HG02852 (cell line): ENCODE data around the gene POMGNT1.

ENCODE experiments used
- ATAC-seq: cut with Tn5 transposase; IDR thresholded peaks from one replicate; pipeline ENCODE4 v1.9.1; 2021; ENCODE audit warnings: mild to moderate bottlenecking, moderate library complexity; ENCODE audit not compliant: unreplicated experiment

POMGNT1 gene

DNA sequence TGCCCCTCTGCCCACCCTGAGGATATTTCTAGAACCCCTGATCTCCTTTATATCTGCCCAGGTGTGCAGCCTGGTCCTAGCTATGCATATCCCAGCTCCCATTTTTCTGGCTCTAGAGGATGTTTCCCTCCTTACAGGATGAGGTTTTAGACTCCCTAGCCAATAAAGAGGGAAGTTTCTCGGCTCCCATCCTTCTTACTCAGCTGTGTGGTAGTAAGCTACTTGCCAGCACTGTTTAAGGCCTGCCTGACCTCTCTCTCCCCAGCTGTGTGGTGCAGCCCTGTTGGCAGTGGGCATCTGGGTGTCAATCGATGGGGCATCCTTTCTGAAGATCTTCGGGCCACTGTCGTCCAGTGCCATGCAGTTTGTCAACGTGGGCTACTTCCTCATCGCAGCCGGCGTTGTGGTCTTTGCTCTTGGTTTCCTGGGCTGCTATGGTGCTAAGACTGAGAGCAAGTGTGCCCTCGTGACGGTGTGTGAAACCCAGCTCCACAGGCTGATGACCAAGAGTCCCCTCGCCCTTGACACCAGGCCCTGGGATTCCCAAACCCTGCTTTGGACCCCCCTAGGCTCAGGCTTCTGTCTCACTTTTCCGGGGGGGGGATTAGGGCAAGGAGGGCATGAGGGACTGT, 14.2 kb downstream of the POMGNT1 start:
- no peak for ATAC-seq

DNA sequence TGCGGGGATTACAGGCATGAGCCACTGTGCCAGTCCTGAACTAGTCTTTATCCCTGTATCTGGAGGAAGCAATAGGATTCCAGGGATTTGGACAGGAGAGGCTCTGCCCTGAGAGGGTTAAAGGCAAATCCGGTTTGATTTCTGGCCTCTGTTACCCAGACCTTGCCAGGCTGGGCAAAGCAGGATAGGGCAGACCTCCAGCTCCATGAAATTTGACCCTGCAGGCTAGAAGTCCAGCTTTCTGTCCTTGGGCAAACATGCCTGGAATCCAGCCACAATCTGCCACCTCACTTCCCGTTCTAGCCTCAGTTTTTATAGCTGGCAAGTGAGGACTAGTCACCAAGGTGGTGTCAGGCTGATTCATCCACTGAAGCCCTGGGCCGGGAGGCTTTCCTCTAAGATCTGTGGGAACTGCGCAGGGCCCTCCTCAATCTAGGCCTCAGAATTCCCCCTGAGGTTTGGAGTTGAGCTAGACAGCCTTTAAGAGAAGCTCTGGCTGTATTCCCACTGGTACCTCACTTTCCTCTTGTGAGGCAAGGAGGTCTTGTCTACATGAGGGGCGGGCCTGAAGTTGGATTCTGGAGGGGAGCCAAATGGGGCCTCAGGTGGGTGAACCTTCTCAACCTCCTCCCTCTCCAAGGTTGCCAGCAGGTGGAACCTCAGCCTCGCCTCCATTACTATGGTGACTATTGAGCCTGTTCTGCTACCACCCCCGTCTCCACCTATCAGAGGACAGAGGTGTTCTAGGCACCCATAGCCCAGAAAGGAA, 15.0 kb downstream of the POMGNT1 start:
- no peak for ATAC-seq

DNA sequence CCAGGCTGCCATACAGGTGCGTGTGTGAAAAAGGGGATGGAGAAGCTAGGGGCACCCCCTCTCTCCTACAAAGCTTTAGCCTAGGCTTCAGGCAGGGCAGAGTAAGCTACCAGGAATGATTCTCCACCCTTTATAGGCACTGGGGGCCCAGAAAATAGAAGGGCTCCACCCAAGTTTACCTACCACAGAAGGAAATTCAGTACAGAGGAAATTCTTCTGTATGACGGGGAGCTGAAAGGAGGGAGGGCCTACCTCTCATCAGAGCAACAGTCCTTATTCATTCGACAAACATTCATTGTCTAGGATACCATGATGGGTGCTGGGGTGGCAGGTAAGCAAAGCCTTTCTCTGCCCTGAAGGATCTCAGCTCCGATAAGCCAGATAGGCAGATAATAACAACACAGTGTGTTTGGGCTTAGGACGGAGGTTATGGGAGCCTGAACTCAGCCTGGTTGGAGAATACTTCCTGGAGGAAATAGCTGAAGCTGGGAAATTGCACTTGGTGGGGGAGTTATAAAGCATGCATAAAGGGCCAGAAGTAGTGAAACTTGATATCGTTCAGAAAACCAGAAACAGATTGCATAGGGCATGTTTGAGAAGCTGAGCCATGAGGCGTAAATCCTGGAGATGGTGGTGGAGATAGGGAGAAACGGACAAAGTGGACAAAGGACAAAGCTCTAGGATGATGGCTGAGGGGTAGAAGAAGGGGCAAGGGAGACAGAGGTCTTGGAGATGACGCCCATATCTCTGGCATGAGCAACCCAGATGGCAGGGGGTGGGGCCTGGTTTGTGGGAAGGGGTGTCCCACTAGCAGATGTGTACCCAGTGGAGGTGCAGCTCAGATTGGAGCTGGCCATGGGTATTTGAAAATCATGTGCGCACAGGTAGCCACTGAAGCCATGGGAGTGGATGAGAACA, 16.6 kb downstream of the POMGNT1 start:
- no peak for ATAC-seq

DNA sequence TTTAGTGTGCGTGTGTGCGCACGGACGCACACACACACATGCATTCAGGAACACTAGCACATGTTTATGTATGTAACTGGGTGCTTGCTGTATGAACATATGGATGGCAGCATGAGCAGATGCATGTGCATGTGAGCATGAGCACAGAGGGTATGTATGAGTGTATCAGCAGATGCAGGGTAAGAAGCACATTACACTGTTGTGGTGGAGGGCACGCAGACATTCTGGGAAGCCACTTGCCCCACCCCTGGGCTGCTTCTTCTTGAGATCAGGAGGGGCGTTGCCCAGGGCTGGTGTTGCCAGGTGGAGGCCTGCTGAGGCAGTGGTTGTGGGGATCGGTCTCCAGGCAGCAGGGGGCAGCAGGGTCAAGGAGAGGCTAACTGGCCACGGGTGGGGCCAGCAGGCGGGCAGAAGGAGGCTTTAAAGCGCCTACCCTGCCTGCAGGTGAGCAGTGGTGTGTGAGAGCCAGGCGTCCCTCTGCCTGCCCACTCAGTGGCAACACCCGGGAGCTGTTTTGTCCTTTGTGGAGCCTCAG, 18.1 kb downstream of the POMGNT1 start:
- no peak for ATAC-seq

DNA sequence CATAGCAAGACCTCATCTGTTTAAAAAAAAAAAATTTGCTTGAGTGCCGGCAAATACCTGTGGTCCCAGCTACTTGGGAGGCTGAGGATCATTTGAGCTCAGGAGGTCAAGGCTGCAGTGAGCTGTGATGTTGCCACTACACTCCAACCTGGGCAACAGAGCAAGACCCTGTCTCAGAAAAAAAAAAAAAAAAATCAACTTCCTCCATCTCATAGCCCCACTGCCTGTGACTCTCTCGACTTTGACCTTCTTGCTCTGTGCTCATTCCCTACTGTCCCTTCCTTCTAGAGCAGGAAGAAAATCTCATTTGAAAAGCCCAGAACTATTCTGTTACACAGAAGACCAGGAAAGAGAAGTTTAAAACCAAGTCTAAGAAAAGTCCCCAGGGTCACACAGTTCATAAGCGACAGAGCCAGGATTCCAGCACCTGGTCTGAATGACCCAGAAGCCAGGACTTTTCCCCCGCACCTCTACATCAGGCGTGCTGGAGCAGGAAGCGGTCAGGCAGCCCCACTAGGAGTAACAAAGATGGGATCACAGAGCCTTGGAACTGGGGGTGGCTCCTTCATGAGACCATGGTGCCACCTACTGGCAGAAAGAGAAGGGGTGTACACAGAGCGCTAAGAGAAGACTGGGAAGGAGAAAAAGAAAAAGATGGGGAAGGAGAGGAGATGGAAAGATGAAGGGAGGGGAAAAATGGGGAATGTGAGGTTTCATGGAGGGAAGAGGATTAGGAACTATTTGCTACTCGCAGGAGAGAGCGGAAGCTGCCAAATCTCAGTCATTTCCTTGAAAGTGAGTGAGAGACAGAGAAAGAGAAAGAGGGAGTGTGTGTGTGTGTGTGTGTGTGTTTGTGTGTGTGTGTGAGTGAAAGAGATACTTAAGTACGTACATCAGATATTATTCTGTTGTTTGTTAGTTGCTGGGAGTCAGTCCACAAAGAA, 18.8 kb downstream of the POMGNT1 start:
- ATAC-seq = no peak

GRCh38 chr1:46176211-46176865, 21.9 kb downstream of the POMGNT1 start, which contains the start of gene P3R3URF:
Gene P3R3URF (minus strand): TSS chr1:46176488. CDS start chr1:46176471, 17 bp downstream.
- no peak for ATAC-seq

- no peak for ATAC-seq
Observed at GRCh38 chr1:46175243-46175642, 23.0 kb downstream of the POMGNT1 start.

DNA sequence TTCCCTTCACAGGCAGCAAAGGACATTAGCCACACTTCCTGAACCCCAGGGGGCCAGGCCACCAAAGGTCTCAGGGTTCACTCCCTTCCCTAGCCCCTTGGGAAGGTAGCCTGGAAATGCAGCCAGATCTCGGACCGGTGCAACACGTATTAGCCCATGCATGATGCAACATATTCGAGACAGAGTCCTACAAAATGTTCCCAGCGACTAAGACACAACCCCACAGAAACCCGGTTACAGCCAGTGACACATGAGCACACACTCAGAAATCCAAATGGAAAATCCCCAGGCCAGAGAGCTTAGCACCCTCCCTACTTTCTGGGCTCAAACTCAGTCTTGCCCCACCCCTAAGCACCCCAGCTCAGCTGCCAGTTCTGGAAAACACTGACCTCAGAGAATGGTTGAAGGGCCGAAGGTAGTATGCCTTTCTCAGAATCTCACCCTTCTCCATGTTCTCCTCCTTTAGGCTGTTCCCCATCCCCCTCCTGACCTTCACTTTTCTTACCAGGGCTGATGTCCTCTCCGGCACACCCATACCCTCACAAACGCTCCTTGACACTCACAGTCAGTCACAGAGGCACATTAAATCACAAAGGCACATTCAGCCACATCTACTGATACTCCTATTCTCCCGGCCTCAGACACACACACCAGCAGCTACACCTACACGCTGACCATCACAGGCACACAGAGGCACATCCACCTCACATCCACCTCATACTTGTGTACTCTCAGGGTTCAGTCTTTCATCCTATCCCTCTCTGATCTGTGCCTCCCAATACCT, 23.6 kb downstream of the POMGNT1 start, which contains the start of gene TSPAN1:
Gene TSPAN1 (plus strand): TSS at position 640 of the 784 bp plus-strand sequence. CDS start 6,021 bp downstream, outside the sequence.
- no peak for ATAC-seq

- ATAC-seq = no peak
Observed at GRCh38 chr1:46173361-46173856, 24.8 kb downstream of the POMGNT1 start.

- ATAC-seq = no peak
Observed at GRCh38 chr1:46172321-46172720, 25.9 kb downstream of the POMGNT1 start.

DNA sequence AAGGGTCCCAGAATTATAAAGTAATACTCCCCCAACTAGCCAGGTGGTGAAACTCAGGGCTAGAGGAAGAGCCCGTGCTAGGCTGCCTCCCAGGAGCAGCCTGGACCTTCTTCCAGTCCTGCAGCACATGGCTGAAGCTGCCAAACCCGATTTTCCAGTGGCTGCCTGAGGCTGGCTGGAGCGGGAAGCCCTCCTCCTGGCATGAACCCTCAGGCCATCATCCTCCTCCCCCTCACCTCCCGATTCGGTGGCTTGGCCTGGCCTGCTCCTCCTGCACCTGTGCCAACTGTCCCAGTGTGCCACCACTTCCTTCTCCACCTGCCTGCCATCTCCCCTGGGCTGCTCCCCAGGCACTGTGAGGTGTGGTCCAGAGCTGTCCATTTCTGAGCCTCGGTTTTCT, 26.4 kb downstream of the POMGNT1 start:
- no peak for ATAC-seq

- no peak for ATAC-seq
Observed at GRCh38 chr1:46171351-46171750, 26.9 kb downstream of the POMGNT1 start.

DNA sequence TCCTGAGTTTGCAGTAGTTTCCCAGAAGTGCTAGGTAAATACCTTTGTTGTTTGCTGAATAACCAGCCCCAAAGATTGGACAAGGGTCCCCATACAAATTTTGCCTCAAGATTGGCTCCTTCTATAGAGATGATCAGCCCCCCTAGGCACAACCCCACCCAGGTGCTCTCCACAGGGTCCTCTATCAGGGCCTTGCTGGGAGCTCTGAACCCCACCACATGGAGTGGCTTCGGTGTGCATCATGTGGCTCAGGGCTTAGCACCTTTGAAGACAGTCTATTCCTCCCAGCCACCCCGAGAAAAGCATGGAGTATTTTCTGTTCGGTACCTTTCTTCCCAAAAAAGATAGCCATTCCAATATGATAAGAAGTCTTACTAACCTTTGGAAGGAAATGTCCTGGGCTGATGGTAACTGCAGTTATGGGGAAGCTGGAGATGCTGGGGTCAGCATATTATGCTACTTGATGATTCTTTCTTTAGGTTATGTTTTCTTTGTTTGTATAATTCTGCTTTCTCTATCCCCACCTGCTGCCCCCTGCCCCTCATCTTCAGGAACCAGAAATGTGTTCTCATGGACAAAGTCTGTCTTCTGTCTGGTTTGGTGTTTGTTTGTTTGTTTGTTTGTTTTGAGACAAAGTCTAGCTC, 28.3 kb downstream of the POMGNT1 start:
- no peak for ATAC-seq

DNA sequence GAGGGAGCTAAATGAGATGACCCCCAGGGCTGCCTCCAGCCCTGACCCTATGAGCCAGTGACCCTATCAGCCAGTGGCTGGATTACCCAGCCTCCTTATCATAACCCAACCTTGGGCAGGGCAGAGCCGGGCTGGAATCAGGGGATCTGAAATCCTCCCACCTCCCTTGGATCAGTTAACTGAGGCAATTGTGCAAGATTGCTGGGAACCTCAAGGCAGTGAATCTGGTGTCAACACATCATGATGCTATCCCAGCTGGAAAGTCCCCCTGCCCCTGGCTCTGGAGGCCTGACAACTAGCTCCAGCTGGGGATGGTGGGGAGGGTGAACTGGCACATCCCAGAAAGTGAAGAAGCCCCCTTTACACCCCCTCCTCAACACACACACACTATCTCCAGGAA, 29.8 kb downstream of the POMGNT1 start:
- no peak for ATAC-seq

DNA sequence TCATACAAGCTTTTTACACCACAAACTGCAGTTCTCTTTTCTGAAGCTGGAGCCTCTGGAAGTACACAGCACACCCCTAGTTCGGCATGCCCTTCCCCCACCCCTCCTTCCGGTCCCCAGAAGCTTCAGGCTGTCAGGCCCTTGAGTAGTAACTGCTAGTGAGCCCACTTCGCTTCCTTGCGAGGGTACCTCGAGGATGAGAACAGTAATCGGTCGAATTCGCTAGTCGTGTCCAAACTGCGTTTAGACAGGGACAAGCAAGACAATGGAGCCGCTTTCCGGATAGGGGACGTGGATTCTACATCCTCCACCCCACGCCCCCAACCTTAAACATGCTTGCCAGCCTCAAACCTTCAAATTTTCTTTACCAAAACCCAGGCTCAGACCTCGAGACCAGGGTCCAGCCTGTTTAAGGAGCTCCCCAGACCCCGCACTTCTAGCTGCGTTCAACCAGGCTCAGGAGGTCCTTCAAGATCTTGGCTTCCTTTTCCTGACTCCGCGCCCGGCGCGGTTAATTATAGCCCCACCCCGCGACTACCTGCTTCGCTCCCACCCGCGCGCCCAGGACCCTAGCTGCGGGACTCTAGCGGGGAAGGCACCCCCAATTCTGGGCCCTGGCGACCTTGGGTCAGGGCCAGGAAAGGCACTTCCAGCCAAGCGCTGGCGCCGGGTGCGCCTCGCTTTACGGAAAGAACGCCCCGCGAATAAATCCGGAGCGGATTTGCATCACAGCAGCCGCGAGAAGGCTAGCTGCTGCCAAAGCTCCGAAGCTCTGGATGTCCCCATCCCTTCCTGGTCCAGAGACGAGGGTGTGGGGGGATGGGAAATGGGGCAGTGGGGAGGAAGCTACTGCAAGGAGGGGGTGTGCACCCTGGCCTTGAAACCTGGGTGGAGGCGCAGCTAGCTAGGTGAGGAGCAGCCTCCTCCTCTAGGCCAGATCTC, 31.4 kb downstream of the POMGNT1 start:
- no peak for ATAC-seq

- no peak for ATAC-seq
Observed at GRCh38 chr1:46160212-46160611, 38.0 kb downstream of the POMGNT1 start.

DNA sequence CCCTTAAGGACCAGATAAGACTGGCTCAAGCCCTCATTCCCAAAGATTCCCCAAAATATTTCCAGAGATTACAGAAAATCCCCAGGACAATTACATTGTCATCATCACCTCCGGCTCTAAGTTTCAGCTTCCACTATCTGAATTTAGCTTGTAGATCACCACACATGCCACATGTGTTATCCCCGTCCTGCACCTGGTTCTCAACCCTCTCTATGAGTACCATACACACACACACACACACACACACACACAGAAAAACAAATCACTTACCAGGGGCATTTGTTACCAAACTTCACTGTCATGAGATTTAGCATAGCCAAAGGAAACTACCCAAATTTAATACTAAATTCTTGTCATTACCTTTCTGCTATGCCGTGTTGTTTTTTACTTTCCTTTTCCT, 38.7 kb downstream of the POMGNT1 start:
- ATAC-seq = no peak
